ENCODE measurements around the gene IER2. TPM values are rescaled to one million over a fixed set of nuclear protein-coding genes. Genes with fewer than 3 reads are reported as not detected.
"Not testable (repeated sequence)": the region's sequence is repeated elsewhere in the genome, so short reads cannot be mapped to it uniquely, and the experiment has no call there.

IER2 gene
- total and polyA plus RNA-seq, 2 of the 4 experiments (the other 2 are of a cell fraction) = 7.7 to 102 TPM

DNA sequence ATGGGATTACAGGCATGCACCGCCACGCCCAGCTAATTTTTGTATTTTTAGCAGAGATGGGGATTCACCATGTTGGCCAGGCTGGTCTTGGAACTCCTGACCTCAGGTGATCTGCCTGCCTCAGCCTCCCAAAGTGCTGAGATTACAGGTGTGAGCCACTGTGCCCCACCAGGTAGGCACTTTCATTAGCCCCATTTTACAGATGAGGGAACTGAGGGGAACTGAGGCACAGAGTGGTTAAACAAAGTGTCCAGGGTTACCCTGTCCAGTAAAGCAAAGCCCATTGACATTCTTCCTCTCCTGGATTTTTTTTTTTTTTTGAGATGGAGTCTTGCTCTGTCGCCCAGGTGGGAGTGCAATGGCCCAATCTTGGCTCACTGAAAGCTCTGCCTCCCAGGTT lies 15.9 kb downstream of the IER2 start:
- CTCF ChIA-PET; in situ Hi-C loops (cut with MboI; ENCODE audit: low sequenced_read_pairs); H3K9me1 ChIP-seq (ENCODE audit: insufficient read depth, low read length); dilution Hi-C loops (cut with HindIII; ENCODE audit: low sequenced_read_pairs, unreplicated experiment); H3K4me3 ChIP-seq (ENCODE audit: insufficient read depth, low read depth, low read length); DNase-seq; H2AK9ac ChIP-seq (replicated peaks; ENCODE audit: low read depth, low read length, poor library complexity); H4K20me1 ChIP-seq (ENCODE audit: insufficient read depth, low read length); H4K5ac ChIP-seq (ENCODE audit: low read depth, low read length); H3K23ac ChIP-seq (ENCODE audit: low read depth, low read length); H3K56ac ChIP-seq (ENCODE audit: extremely low read depth, insufficient read depth, low read length); H3K27ac ChIP-seq (ENCODE audit: insufficient read depth, low read length); H3K9me3 ChIP-seq (ENCODE audit: control insufficient read depth, insufficient read depth, low read length); ATAC-seq (ENCODE audit: low read depth); H2AFZ ChIP-seq (replicated peaks; ENCODE audit: low read length, poor library complexity); H3K9ac ChIP-seq (ENCODE audit: low read depth, low read length); H3K36me3 ChIP-seq (ENCODE audit: control insufficient read depth, insufficient read depth, low read length); H3K27me3 ChIP-seq (ENCODE audit: control insufficient read depth, insufficient read depth, low read length); H3K18ac ChIP-seq (ENCODE audit: low read depth, low read length); POLR2A ChIA-PET (ENCODE audit: unreplicated experiment); intact Hi-C loops (cut with micrococcal nuclease); H3K4me2 ChIP-seq (ENCODE audit: low read depth, low read length); BruUV-seq (replicated peaks); H2BK5ac ChIP-seq (ENCODE audit: low read depth, low read length, poor library complexity, severe bottlenecking): not testable (repeated sequence)
- Histone ChIP-seq H2BK120ac (ENCODE audit: low read depth, low read length) (peak overlapping the region; percentile 86), H2BK15ac (ENCODE audit: low read depth, low read length) (peak overlapping the region; percentile 83), H4K8ac (ENCODE audit: low read depth in 2 of 2, low read length in 2 of 2) (peak overlapping the region in 1 of 2 experiments; percentile 31; a peak in 1 of 4 replicates), H3K14ac (replicated peaks; ENCODE audit: low read depth, low read length) (peak overlapping the region; percentile 47; the same call in 1 of the 2 replicates), H2AK5ac (ENCODE audit: low read depth, low read length) (peak overlapping the region; percentile 96), H2BK20ac (ENCODE audit: low read depth, low read length) (peak overlapping the region; percentile 95), H3K4ac (ENCODE audit: low read depth, low read length) (peak overlapping the region; percentile 99), H4K91ac (ENCODE audit: insufficient read depth, low read depth, low read length) (peak overlapping the region; percentile 72; the same call in 1 of the 2 replicates), H3K79me1 (ENCODE audit: low read depth in 1 of 2, low read length in 2 of 2) (peaks cover 0 to 56% of the 10 kb centered on the region in 2 experiments; a peak in 2 of 4 replicates), H3K4me1 (ENCODE audit: control insufficient read depth, insufficient read depth, low read length) (peaks cover 31% of the 10 kb centered on the region)
- WGBS, 2 experiments (ENCODE audit: extremely low coverage in 2 of 2, insufficient read length in 1 of 2) = no CpG with 5 or more reads among the region's 3 CpGs

Data from IMR-90 (cell line).